IMR-90 (cell line): ENCODE results near the gene COL20A1. TPM values are rescaled to one million over a fixed set of nuclear protein-coding genes. Genes with fewer than 3 reads are reported as not detected.

ENCODE experiments used
- ATAC-seq: fragments of 200-7000 bp; cut with Tn5 transposase; 2 replicates; pipeline ENCODE4 v1.9.1; 2020; ENCODE audit warnings: low read depth, mild to moderate bottlenecking, moderate library complexity
- BruUV-seq: library from RNA; stranded (reverse); fragments of 400-500 nt; replicated peaks from 2 replicates; lab custom pipeline; 2021; lab: Mats Ljungman, UMichigan
- CTCF ChIA-PET: fragments of 300-600 bp; formaldehyde crosslinking; extraction: SDS; loops from one replicate; lab custom pipeline; 2021; ENCODE audit warnings: antibody characterized with exemption; lab: Yijun Ruan, JAX
- POLR2A ChIA-PET: fragments of 300-600 bp; sonication (Branson Sonifier 250); formaldehyde crosslinking; loops from one replicate; lab custom pipeline; 2022; ENCODE audit warnings: antibody characterized with exemption; ENCODE audit not compliant: unreplicated experiment; lab: Charles Lee
- DNase-seq: peaks from one replicate; pipeline ENCODE4 v3.0.0; 2013
- H2AFZ ChIP-seq: replicated peaks from 2 replicates; pipeline ENCODE3; 2013; ENCODE audit warnings: low read length, mild to moderate bottlenecking; ENCODE audit not compliant: poor library complexity
- H2AK5ac ChIP-seq: 2 replicates; pipeline ENCODE4 v1.6.1; 2013; ENCODE audit warnings: low read depth, low read length, inconsistent platforms
- H2AK9ac ChIP-seq: replicated peaks from 2 replicates; pipeline ENCODE3; 2013; ENCODE audit warnings: mild to moderate bottlenecking, low read depth, low read length, moderate library complexity; ENCODE audit not compliant: poor library complexity
- H2BK120ac ChIP-seq: 2 replicates; pipeline ENCODE4 v1.6.1; 2013; ENCODE audit warnings: low read depth, low read length, inconsistent platforms
- H2BK15ac ChIP-seq: 3 replicates; pipeline ENCODE4 v1.6.1; 2013; ENCODE audit warnings: low read depth, low read length, inconsistent platforms
- H2BK20ac ChIP-seq: 2 replicates; pipeline ENCODE4 v1.6.1; 2013; ENCODE audit warnings: low read depth, mild to moderate bottlenecking, inconsistent platforms, low read length, moderate library complexity
- H2BK5ac ChIP-seq: 2 replicates; pipeline ENCODE4 v1.6.1; 2013; ENCODE audit warnings: mild to moderate bottlenecking, low read depth, low read length, inconsistent platforms; ENCODE audit not compliant: poor library complexity, severe bottlenecking
- H3K14ac ChIP-seq: replicated peaks from 2 replicates; pipeline ENCODE4 v1.6.1; 2013; ENCODE audit warnings: low read depth, low read length, inconsistent platforms
- H3K18ac ChIP-seq: 2 replicates; pipeline ENCODE4 v1.6.1; 2013; ENCODE audit warnings: low read depth, low read length, control low read depth
- H3K23ac ChIP-seq: 2 replicates; pipeline ENCODE4 v1.6.1; 2013; ENCODE audit warnings: low read depth, low read length, inconsistent platforms
- H3K27ac ChIP-seq: 2 replicates; pipeline ENCODE4 v1.5.1; 2013; ENCODE audit warnings: mild to moderate bottlenecking, control low read depth, low read length; ENCODE audit not compliant: insufficient read depth
- H3K27me3 ChIP-seq: 2 replicates; pipeline ENCODE4 v1.6.1; 2013; ENCODE audit warnings: low read length; ENCODE audit not compliant: control insufficient read depth, insufficient read depth
- H3K36me3 ChIP-seq: 2 replicates; pipeline ENCODE4 v1.6.1; 2013; ENCODE audit warnings: low read length, mixed read lengths; ENCODE audit not compliant: control insufficient read depth, insufficient read depth
- H3K4ac ChIP-seq: 2 replicates; pipeline ENCODE4 v1.6.1; 2013; ENCODE audit warnings: low read depth, low read length, inconsistent platforms
- H3K4me1 ChIP-seq: 2 replicates; pipeline ENCODE4 v1.6.1; 2013; ENCODE audit warnings: low read length, mixed read lengths; ENCODE audit not compliant: control insufficient read depth, insufficient read depth
- H3K4me2 ChIP-seq: 2 replicates; pipeline ENCODE4 v1.6.1; 2013; ENCODE audit warnings: low read depth, mild to moderate bottlenecking, control low read depth, low read length, moderate library complexity
- H3K4me3 ChIP-seq: 2 replicates; pipeline ENCODE4 v1.5.1; 2013; ENCODE audit warnings: low read depth, mild to moderate bottlenecking, control low read depth, low read length, moderate library complexity; ENCODE audit not compliant: insufficient read depth
- H3K56ac ChIP-seq: 2 replicates; pipeline ENCODE4 v1.6.1; 2013; ENCODE audit warnings: low read length, inconsistent platforms; ENCODE audit not compliant: insufficient read depth; ENCODE audit errors: extremely low read depth
- H3K79me1 ChIP-seq, 2 experiments: 2 replicates each; pipeline ENCODE4 v1.6.1; 2013; ENCODE audit warnings: low read length in 2 of 2, inconsistent platforms in 1 of 2, low read depth in 1 of 2
- H3K9ac ChIP-seq: 2 replicates; pipeline ENCODE4 v1.6.1; 2013; ENCODE audit warnings: low read depth, low read length, control low read depth
- H3K9me1 ChIP-seq: 2 replicates; pipeline ENCODE4 v1.6.1; 2013; ENCODE audit warnings: low read length, inconsistent platforms; ENCODE audit not compliant: insufficient read depth
- H3K9me3 ChIP-seq: 2 replicates; pipeline ENCODE4 v1.6.1; 2013; ENCODE audit warnings: low read length; ENCODE audit not compliant: control insufficient read depth, insufficient read depth
- H4K20me1 ChIP-seq: 2 replicates; pipeline ENCODE4 v1.6.1; 2013; ENCODE audit warnings: low read length, inconsistent platforms; ENCODE audit not compliant: insufficient read depth
- H4K5ac ChIP-seq: 2 replicates; pipeline ENCODE4 v1.6.1; 2013; ENCODE audit warnings: mild to moderate bottlenecking, low read depth, low read length, control low read depth
- H4K8ac ChIP-seq, 2 experiments: 2 replicates each; pipeline ENCODE4 v1.6.1; 2013; ENCODE audit warnings: low read depth in 2 of 2, low read length in 2 of 2, control low read depth in 1 of 2, inconsistent platforms in 1 of 2
- H4K91ac ChIP-seq: 2 replicates; pipeline ENCODE4 v1.6.1; 2013; ENCODE audit warnings: low read depth, low read length, inconsistent platforms; ENCODE audit not compliant: insufficient read depth
- MAZ ChIP-seq: IDR thresholded peaks from 2 replicates; pipeline ENCODE4 v1.6.1; 2012; ENCODE audit warnings: low read depth, mild to moderate bottlenecking, low read length, improper control_type of control experiment, moderate library complexity, borderline replicate concordance
- RCOR1 ChIP-seq: IDR thresholded peaks from 2 replicates; pipeline ENCODE4 v1.6.1; 2012; ENCODE audit warnings: mild to moderate bottlenecking, low read length, improper control_type of control experiment; ENCODE audit not compliant: insufficient replicate concordance
- WGBS, 2 experiments: methylation state at CpG; one replicate each; pipeline versions ENCODE4 v1.1.5 to v1.1.7; 2013; ENCODE audit warnings: missing lambda C conversion rate in 2 of 2; ENCODE audit not compliant: insufficient read length in 1 of 2; ENCODE audit errors: extremely low coverage in 2 of 2; 5-methylcytosine and 5-hydroxymethylcytosine counted together
- dilution Hi-C: fragments of 300-500 bp; cut with HindIII; formaldehyde crosslinking; loops from one replicate; pipeline ENCODE4 v1.14.3; 2018; ENCODE audit warnings: low sequenced_read_pairs; ENCODE audit not compliant: unreplicated experiment
- in situ Hi-C: fragments of 300-500 bp; cut with MboI; formaldehyde crosslinking; loops from 3 replicates; pipeline ENCODE4 v1.14.3; 2019; ENCODE audit warnings: low sequenced_read_pairs, inconsistent platforms, mixed read lengths
- intact Hi-C: fragments of 100-400 bp; cut with micrococcal nuclease; formaldehyde crosslinking; loops from 2 replicates; pipeline ENCODE4 v1.10.0; 2022
- polyA plus RNA-seq, 3 experiments: library from polyadenylated mRNA; depleted of rRNA; stranded (reverse); fragments of >200 nt; gene quantifications; 2 replicates each; pipeline ENCODE4 v1.2.3, GENCODE V29; 2012; ENCODE audit warnings: low replicate concordance in 1 of 3
- total RNA-seq: library from RNA; depleted of rRNA; stranded (reverse); fragments of >200 nt; gene quantifications from 2 replicates; pipeline ENCODE4 v1.2.3, GENCODE V29; 2012

Gene COL20A1
- total and polyA plus RNA-seq, 2 of the 4 experiments (the other 2 are of a cell fraction): not detected

- DNase-seq (no peak), ATAC-seq (no peak)
- no peak overlapping the region for H2AK9ac ChIP-seq
- H3K27ac ChIP-seq: no peak overlapping the region
- no peaks in the 10 kb centered on the region for H3K9me3 ChIP-seq
- no peak overlapping the region for H2BK20ac ChIP-seq
- H3K36me3 ChIP-seq: no peaks in the 10 kb centered on the region
- BruUV-seq: no TSS peak
- no peak overlapping the region for H3K56ac ChIP-seq
- no peaks in the 10 kb centered on the region; the same call in 1 of the 2 replicates for H4K20me1 ChIP-seq
- H3K9ac ChIP-seq: no peak overlapping the region
- H3K18ac ChIP-seq: no peak overlapping the region
- H3K27me3 ChIP-seq: peaks cover 60% of the 10 kb centered on the region
- TF ChIP-seq MAZ (no peak), RCOR1 (no peak)
- H3K4me3 ChIP-seq: no peak overlapping the region
- H4K5ac ChIP-seq: no peak overlapping the region
- intact Hi-C loops (no loop called here), dilution Hi-C loops (no loop called here), in situ Hi-C loops (no loop called here)
- H3K79me1 ChIP-seq: no peaks in the 10 kb centered on the region
- H3K4me2 ChIP-seq: no peak overlapping the region
- H2BK5ac ChIP-seq: no peak overlapping the region
- H3K9me1 ChIP-seq: no peaks in the 10 kb centered on the region
- H4K8ac ChIP-seq: no peak overlapping the region
- no peaks in the 10 kb centered on the region for H3K4me1 ChIP-seq
- CTCF ChIA-PET: no interaction called here
- H3K23ac ChIP-seq: no peak overlapping the region
- no peak overlapping the region for H2AK5ac ChIP-seq
- no peak overlapping the region for H3K4ac ChIP-seq
- WGBS, 2 experiments: 87% methylated on average over 8 of the region's 15 CpGs; no CpG with 5 or more reads in 1 of the 2 experiments
- H2BK120ac ChIP-seq: no peak overlapping the region
- POLR2A ChIA-PET: no interaction called here
- H3K14ac ChIP-seq: no peak overlapping the region
- H4K91ac ChIP-seq: no peak overlapping the region
- no peak overlapping the region for H2BK15ac ChIP-seq
- no peak overlapping the region for H2AFZ ChIP-seq
Observed at GRCh38 chr20:63249891-63250290, 43.1 kb upstream of the COL20A1 start.
